H9 (cell line): ENCODE data around the gene FHIT. TPM values are rescaled to one million over a fixed set of nuclear protein-coding genes. Genes with fewer than 3 reads are reported as not detected.

Experiments
- DNase-seq: peaks from one replicate; pipeline ENCODE4 v3.0.0-alpha.2; 2017
- H2AFZ ChIP-seq: one replicate; pipeline ENCODE4 v1.6.1; 2013; ENCODE audit warnings: mild to moderate bottlenecking, low read length, control low read depth, moderate library complexity
- H2AK5ac ChIP-seq: 2 replicates; pipeline ENCODE4 v1.6.1; 2013; ENCODE audit warnings: low read length, control low read depth, mixed read lengths; ENCODE audit not compliant: insufficient read length
- H2BK120ac ChIP-seq: one replicate; pipeline ENCODE4 v1.6.1; 2013; ENCODE audit warnings: low read depth, mild to moderate bottlenecking, low read length, control low read depth, inconsistent platforms; ENCODE audit not compliant: poor library complexity, severe bottlenecking
- H2BK12ac ChIP-seq: 2 replicates; pipeline ENCODE4 v1.6.1; 2013; ENCODE audit warnings: low read length, control low read depth, mixed read lengths, low read depth; ENCODE audit not compliant: insufficient read length
- H2BK15ac ChIP-seq: 2 replicates; pipeline ENCODE4 v1.6.1; 2013; ENCODE audit warnings: low read depth, low read length, control low read depth
- H2BK20ac ChIP-seq: one replicate; pipeline ENCODE4 v1.6.1; 2013; ENCODE audit warnings: low read depth, mild to moderate bottlenecking, low read length, control low read depth, inconsistent platforms; ENCODE audit not compliant: poor library complexity, severe bottlenecking
- H2BK5ac ChIP-seq: 2 replicates; pipeline ENCODE4 v1.6.1; 2013; ENCODE audit warnings: low read length, control low read depth, mixed read lengths; ENCODE audit not compliant: insufficient read length
- H3K14ac ChIP-seq: 2 replicates; pipeline ENCODE4 v1.6.1; 2013; ENCODE audit warnings: low read length, control low read depth; ENCODE audit not compliant: insufficient read depth
- H3K18ac ChIP-seq: 2 replicates; pipeline ENCODE4 v1.6.1; 2013; ENCODE audit warnings: low read depth, mild to moderate bottlenecking, mixed read lengths, low read length, control low read depth; ENCODE audit not compliant: insufficient read length
- H3K23ac ChIP-seq: 2 replicates; pipeline ENCODE4 v1.6.1; 2013; ENCODE audit warnings: low read length, control low read depth, mixed read lengths, low read depth; ENCODE audit not compliant: insufficient read length
- H3K23me2 ChIP-seq: 2 replicates; pipeline ENCODE4 v1.6.1; 2013; ENCODE audit warnings: low read depth, mild to moderate bottlenecking, mixed read lengths, low read length, control low read depth; ENCODE audit not compliant: insufficient read length, poor library complexity, severe bottlenecking
- H3K27ac ChIP-seq: 2 replicates; pipeline ENCODE4 v1.5.1; 2013; ENCODE audit warnings: low read length, control low read depth, mixed read lengths, low read depth; ENCODE audit not compliant: insufficient read length
- H3K27me3 ChIP-seq: 2 replicates; pipeline ENCODE4 v1.6.1; 2013; ENCODE audit warnings: low read length, control low read depth, inconsistent platforms; ENCODE audit not compliant: insufficient read depth
- H3K4ac ChIP-seq: 2 replicates; pipeline ENCODE4 v1.6.1; 2013; ENCODE audit warnings: low read depth, mild to moderate bottlenecking, control low read depth, inconsistent platforms, low read length, moderate library complexity
- H3K4me1 ChIP-seq: 2 replicates; pipeline ENCODE4 v1.6.1; 2013; ENCODE audit warnings: low read length, control low read depth, inconsistent platforms; ENCODE audit not compliant: insufficient read depth
- H3K4me2 ChIP-seq: 2 replicates; pipeline ENCODE4 v1.6.1; 2013; ENCODE audit warnings: low read length, control low read depth, mixed read lengths; ENCODE audit not compliant: insufficient read length, insufficient read depth
- H3K56ac ChIP-seq: 2 replicates; pipeline ENCODE4 v1.6.1; 2013; ENCODE audit warnings: low read depth, mild to moderate bottlenecking, mixed read lengths, low read length, control low read depth; ENCODE audit not compliant: insufficient read length
- H3K79me1 ChIP-seq: 2 replicates; pipeline ENCODE4 v1.6.1; 2013; ENCODE audit warnings: low read depth, mild to moderate bottlenecking, moderate library complexity, low read length, control low read depth, inconsistent platforms; ENCODE audit not compliant: insufficient read depth, poor library complexity, severe bottlenecking
- H3K79me2 ChIP-seq: 2 replicates; pipeline ENCODE4 v1.6.1; 2013; ENCODE audit warnings: low read length, control low read depth, inconsistent platforms; ENCODE audit not compliant: insufficient read depth
- H3K9ac ChIP-seq: 2 replicates; pipeline ENCODE4 v1.6.1; 2013; ENCODE audit warnings: low read length, control low read depth, mixed read lengths; ENCODE audit not compliant: insufficient read length; ENCODE audit errors: extremely low read depth
- H3K9me3 ChIP-seq: one replicate; pipeline ENCODE4 v1.6.1; 2013; ENCODE audit warnings: low read depth, low read length, inconsistent platforms; ENCODE audit not compliant: control insufficient read depth
- H3T11ph ChIP-seq: one replicate; pipeline ENCODE4 v1.6.1; 2013; ENCODE audit warnings: mild to moderate bottlenecking, low read length, control low read depth, inconsistent platforms
- H4K20me1 ChIP-seq: one replicate; pipeline ENCODE4 v1.6.1; 2013; ENCODE audit not compliant: control insufficient read depth, insufficient read length, insufficient read depth
- H4K5ac ChIP-seq: 2 replicates; pipeline ENCODE4 v1.6.1; 2013; ENCODE audit warnings: low read depth, mild to moderate bottlenecking, mixed read lengths, low read length, control low read depth; ENCODE audit not compliant: insufficient read length
- H4K8ac ChIP-seq: replicated peaks from 2 replicates; pipeline ENCODE4 v1.6.1; 2013; ENCODE audit warnings: low read length, control low read depth, mixed read lengths, low read depth; ENCODE audit not compliant: insufficient read length
- H4K91ac ChIP-seq: 2 replicates; pipeline ENCODE4 v1.6.1; 2013; ENCODE audit warnings: low read depth, mild to moderate bottlenecking, moderate library complexity, mixed read lengths, low read length, control low read depth; ENCODE audit not compliant: insufficient read length
- H3K27ac Mint-ChIP-seq, 3 experiments: 2 replicates in 2 of 3; 3 replicates in 1 of 3; pipeline ENCODE4 v1.8.0; 2020 to 2021; ENCODE audit warnings: mixed read lengths in 3 of 3, mild to moderate bottlenecking in 1 of 3, moderate library complexity in 1 of 3
- H3K27me3 Mint-ChIP-seq: 2 replicates; pipeline ENCODE4 v1.8.0; 2021; ENCODE audit warnings: low read depth, mild to moderate bottlenecking, moderate library complexity, mixed read lengths
- H3K36me3 Mint-ChIP-seq, 3 experiments: 2 replicates in 2 of 3; 3 replicates in 1 of 3; pipeline ENCODE4 v1.8.0; 2020 to 2021; ENCODE audit warnings: low read depth in 3 of 3, mixed read lengths in 3 of 3; ENCODE audit not compliant: insufficient read depth in 1 of 3
- H3K4me1 Mint-ChIP-seq, 2 experiments: 2 replicates each; pipeline ENCODE4 v1.8.0; 2020; ENCODE audit warnings: mixed read lengths in 2 of 2
- H3K4me3 Mint-ChIP-seq, 2 experiments: 2 replicates in 1 of 2; 3 replicates in 1 of 2; pipeline ENCODE4 v1.8.0; 2020 to 2021; ENCODE audit warnings: mild to moderate bottlenecking in 2 of 2, mixed read lengths in 2 of 2, moderate library complexity in 1 of 2
- H3K9me3 Mint-ChIP-seq, 2 experiments: 2 replicates in 1 of 2; 3 replicates in 1 of 2; pipeline ENCODE4 v1.8.0; 2020; ENCODE audit warnings: mild to moderate bottlenecking in 2 of 2, mixed read lengths in 2 of 2, moderate library complexity in 1 of 2
- CTCF ChIP-seq: fragments of 200-600 bp; sonication (generic); conservative IDR thresholded peaks from 3 replicates; pipeline ENCODE4 v1.8.0; 2021; ENCODE audit warnings: antibody characterized with exemption, mild to moderate bottlenecking
- WGBS: extraction: QIAGEN DNeasy Blood & Tissue Kit; methylation state at CpG from one replicate; pipeline ENCODE4 v1.1.7; 2013; ENCODE audit warnings: missing lambda C conversion rate, low lambda C conversion rate, mixed read lengths; ENCODE audit not compliant: insufficient read length; ENCODE audit errors: extremely low coverage; 5-methylcytosine and 5-hydroxymethylcytosine counted together
- total RNA-seq: library from RNA; stranded (reverse); gene quantifications from 2 replicates; pipeline ENCODE4 v1.2.1, GENCODE V29; 2021

The FHIT gene
- total RNA-seq, 1 experiment from 2014 or later: 3.0 TPM

GRCh38 chr3:60136601-60137000, 1114.7 kb downstream of the FHIT start:
- Histone ChIP-seq H3K4ac (no peak overlapping the region), H4K91ac (no peak overlapping the region), H3K4me2 (no peak overlapping the region), H2BK12ac (no peak overlapping the region), H4K20me1 (no peaks in the 10 kb centered on the region), H4K5ac (no peak overlapping the region), H3K9ac (no peak overlapping the region), H2AFZ (no peak overlapping the region), H3K27ac (no peak overlapping the region), H2BK20ac (no peak overlapping the region), H3K4me1 (no peaks in the 10 kb centered on the region), H3K23ac (no peak overlapping the region), H3K79me1 (no peaks in the 10 kb centered on the region), H2BK120ac (no peak overlapping the region), H4K8ac (no peak overlapping the region), H3K23me2 (no peaks in the 10 kb centered on the region), H3T11ph (no peak overlapping the region), H3K56ac (no peak overlapping the region), H3K79me2 (no peaks in the 10 kb centered on the region), H2BK15ac (no peak overlapping the region), H2AK5ac (no peak overlapping the region), H3K18ac (no peak overlapping the region), H3K14ac (no peak overlapping the region), H3K27me3 (no peaks in the 10 kb centered on the region), H2BK5ac (no peak overlapping the region), H3K9me3 (no peaks in the 10 kb centered on the region)
- WGBS: no CpG with 5 or more reads among the region's 4 CpGs
- 0 out of 3 replicates have a peak, but pooled peaks have one; percentile 12 for TF ChIP-seq CTCF
- Mint-ChIP-seq H3K4me1 (peaks cover 7 to 11% of the 10 kb centered on the region in 2 experiments; a peak in 3 of 4 replicates), H3K9me3 (no peaks in the 10 kb centered on the region), H3K4me3 (no peak overlapping the region), H3K36me3 (no peaks in the 10 kb centered on the region), H3K27me3 (no peaks in the 10 kb centered on the region), H3K27ac (no peak overlapping the region)
- no peak for DNase-seq
